Thymus (tissue), 11 donors: Measurements from ENCODE around the gene FOS. TPM values are rescaled to one million over a fixed set of nuclear protein-coding genes. Genes with fewer than 3 reads are reported as not detected.
"Not testable (repeated sequence)": the region's sequence is repeated elsewhere in the genome, so short reads cannot be mapped to it uniquely, and the experiment has no call there.

ENCODE experiments used
- DNase-seq, 9 donors: peaks; one replicate each; pipeline ENCODE4 v3.0.0-alpha.2; 2013; ENCODE audit warnings: low spot score in 9 of 9, low read depth in 6 of 9, missing footprints in 1 of 9
- H3K27ac ChIP-seq, 2 donors: one replicate each; pipeline ENCODE4 v1.5.1; 2013; ENCODE audit warnings: control low read depth in 1 of 2, low read depth in 1 of 2, low read length in 1 of 2, mild to moderate bottlenecking in 1 of 2, moderate library complexity in 1 of 2
- H3K27me3 ChIP-seq, 2 donors: one replicate each; pipeline ENCODE4 v1.5.1; 2013; ENCODE audit warnings: low read length in 1 of 2; ENCODE audit not compliant: control insufficient read depth in 2 of 2, insufficient read depth in 1 of 2
- H3K36me3 ChIP-seq, 2 donors: one replicate each; pipeline ENCODE4 v1.5.1; 2013; ENCODE audit warnings: low read length in 1 of 2, mild to moderate bottlenecking in 1 of 2, moderate library complexity in 1 of 2; ENCODE audit not compliant: control insufficient read depth in 2 of 2, insufficient read depth in 2 of 2
- H3K4me1 ChIP-seq, 2 donors: one replicate each; pipeline ENCODE4 v1.5.1; 2013; ENCODE audit warnings: low read length in 2 of 2; ENCODE audit not compliant: control insufficient read depth in 2 of 2, insufficient read depth in 2 of 2
- H3K4me3 ChIP-seq, 2 donors: one replicate each; pipeline ENCODE4 v1.5.1; 2013; ENCODE audit warnings: low read length in 2 of 2, control low read depth in 1 of 2, mild to moderate bottlenecking in 1 of 2
- H3K9me3 ChIP-seq, 2 donors: one replicate each; pipeline ENCODE4 v1.5.1; 2013; ENCODE audit warnings: low read length in 1 of 2, mild to moderate bottlenecking in 1 of 2; ENCODE audit not compliant: control insufficient read depth in 2 of 2, insufficient read depth in 1 of 2
- WGBS: extraction: QIAGEN DNeasy Blood & Tissue Kit; methylation state at CpG from one replicate; pipeline ENCODE4 v1.1.7; 2013; 5-methylcytosine and 5-hydroxymethylcytosine counted together
- polyA plus RNA-seq: library from polyadenylated mRNA; stranded (reverse); fragments of 200-250 nt; gene quantifications from one replicate; pipeline ENCODE4 v1.2.3, GENCODE V29; 2013
- total RNA-seq: library from RNA; stranded (reverse); fragments of 120-200 nt; gene quantifications from one replicate; pipeline ENCODE4 v1.2.4, GENCODE V29; 2013
- donor health status: healthy.

Gene FOS
- total and polyA plus RNA-seq, 2 donors: 143 to 253 TPM

- H3K27ac ChIP-seq, H3K9me3 ChIP-seq, H3K4me3 ChIP-seq, DNase-seq: not testable (repeated sequence)
- H3K36me3 ChIP-seq: peaks cover 11 to 16% of the 10 kb centered on the region in 2 donors
- WGBS: 96% methylated on average over 18 of the region's 18 CpGs
- peaks cover 8 to 20% of the 10 kb centered on the region in 2 donors for H3K4me1 ChIP-seq
- H3K27me3 ChIP-seq: peaks cover 7 to 47% of the 10 kb centered on the region in 2 donors
Measured at GRCh38 chr14:75282555-75283161, 4.0 kb downstream of the FOS start.

DNA sequence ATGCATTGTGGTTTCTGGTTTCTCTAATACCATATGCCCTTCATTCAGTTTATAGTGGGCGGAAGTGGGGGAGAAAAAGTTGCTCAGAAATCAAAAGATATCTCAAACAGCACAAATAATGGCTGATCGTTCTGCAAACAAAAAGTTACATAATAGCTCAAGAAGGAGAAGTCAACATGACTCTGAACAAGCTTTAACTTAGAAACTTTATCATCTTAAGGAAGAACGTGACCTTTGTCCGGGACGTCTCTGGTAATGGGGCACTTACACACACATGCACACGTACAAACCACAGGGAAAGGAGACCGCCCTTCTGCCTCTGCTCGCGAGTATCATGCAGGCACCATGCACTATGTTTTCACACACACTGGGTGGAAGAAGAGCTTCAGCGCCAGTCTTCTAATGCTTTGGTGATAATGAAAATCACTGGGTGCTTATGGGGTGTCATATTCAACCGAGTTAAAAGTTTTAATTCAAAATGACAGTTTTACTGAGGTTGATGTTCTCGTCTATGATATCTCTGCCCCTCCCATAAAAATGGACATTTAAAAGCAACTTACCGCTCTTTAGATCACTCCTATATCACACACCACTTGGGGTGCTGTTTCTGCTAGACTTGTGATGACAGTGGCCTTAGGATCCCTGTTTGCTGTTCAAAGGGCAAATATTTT lies 4.7 kb downstream of the FOS start:
- WGBS: 76% methylated on average over 13 of the region's 13 CpGs
- H3K27me3 ChIP-seq: peaks cover 6 to 47% of the 10 kb centered on the region in 2 donors
- H3K27ac ChIP-seq: no peak overlapping the region
- no peak overlapping the region for H3K4me3 ChIP-seq
- DNase-seq: no peak
- peaks cover 11 to 16% of the 10 kb centered on the region in 2 donors for H3K36me3 ChIP-seq
- H3K4me1 ChIP-seq: peaks cover 5 to 15% of the 10 kb centered on the region in 2 donors
- peaks cover 0 to 2% of the 10 kb centered on the region in 2 donors for H3K9me3 ChIP-seq

- 43% methylated on average over 5 of the region's 5 CpGs for WGBS
- no peak overlapping the region for H3K27ac ChIP-seq
- H3K27me3 ChIP-seq: peaks cover 6 to 49% of the 10 kb centered on the region in 2 donors
- H3K4me3 ChIP-seq: no peak overlapping the region
- H3K36me3 ChIP-seq: peaks cover 11 to 16% of the 10 kb centered on the region in 2 donors
- no peaks in the 10 kb centered on the region for H3K9me3 ChIP-seq
- peaks cover 5 to 11% of the 10 kb centered on the region in 2 donors for H3K4me1 ChIP-seq
- DNase-seq: no peak
Measured at GRCh38 chr14:75283833-75284563, 5.4 kb downstream of the FOS start.

GRCh38 chr14:75285331-75285730 lies 6.7 kb downstream of the FOS start:
- Histone ChIP-seq H3K27ac (no peak overlapping the region), H3K4me1 (peaks cover 0 to 1% of the 10 kb centered on the region in 2 donors), H3K36me3 (peaks cover 11% of the 10 kb centered on the region in 2 donors), H3K4me3 (no peak overlapping the region), H3K9me3 (no peaks in the 10 kb centered on the region), H3K27me3 (peaks cover 5 to 41% of the 10 kb centered on the region in 2 donors)
- no peak for DNase-seq

- H3K27ac ChIP-seq: no peak overlapping the region
- H3K9me3 ChIP-seq: no peaks in the 10 kb centered on the region
- no peak for DNase-seq
- peaks cover 2 to 3% of the 10 kb centered on the region in 2 donors for H3K36me3 ChIP-seq
- no peaks in the 10 kb centered on the region for H3K4me1 ChIP-seq
- peaks cover 7 to 39% of the 10 kb centered on the region in 2 donors for H3K27me3 ChIP-seq
- 79% methylated on average over 5 of the region's 5 CpGs for WGBS
- H3K4me3 ChIP-seq: no peak overlapping the region
Measured at GRCh38 chr14:75286313-75286712, 7.7 kb downstream of the FOS start.

- H3K36me3 ChIP-seq: no peaks in the 10 kb centered on the region
- H3K27me3 ChIP-seq: peaks cover 11 to 60% of the 10 kb centered on the region in 2 donors
- no peak overlapping the region for H3K4me3 ChIP-seq
- no peak for DNase-seq
- H3K9me3 ChIP-seq: no peaks in the 10 kb centered on the region
- peaks cover 4 to 15% of the 10 kb centered on the region in 2 donors for H3K4me1 ChIP-seq
- no peak overlapping the region for H3K27ac ChIP-seq
- 95% methylated on average over 3 of the region's 3 CpGs for WGBS
Measured at GRCh38 chr14:75289840-75290388, 11.3 kb downstream of the FOS start.

- no peak overlapping the region for H3K27ac ChIP-seq
- no peaks in the 10 kb centered on the region for H3K9me3 ChIP-seq
- WGBS: 93% methylated on average over 3 of the region's 3 CpGs
- H3K36me3 ChIP-seq: no peaks in the 10 kb centered on the region
- peaks cover 12 to 24% of the 10 kb centered on the region in 2 donors for H3K4me1 ChIP-seq
- no peak overlapping the region for H3K4me3 ChIP-seq
- H3K27me3 ChIP-seq: peaks cover 14 to 67% of the 10 kb centered on the region in 2 donors
- DNase-seq: no peak
Measured at GRCh38 chr14:75290851-75291250, 12.2 kb downstream of the FOS start.

DNA sequence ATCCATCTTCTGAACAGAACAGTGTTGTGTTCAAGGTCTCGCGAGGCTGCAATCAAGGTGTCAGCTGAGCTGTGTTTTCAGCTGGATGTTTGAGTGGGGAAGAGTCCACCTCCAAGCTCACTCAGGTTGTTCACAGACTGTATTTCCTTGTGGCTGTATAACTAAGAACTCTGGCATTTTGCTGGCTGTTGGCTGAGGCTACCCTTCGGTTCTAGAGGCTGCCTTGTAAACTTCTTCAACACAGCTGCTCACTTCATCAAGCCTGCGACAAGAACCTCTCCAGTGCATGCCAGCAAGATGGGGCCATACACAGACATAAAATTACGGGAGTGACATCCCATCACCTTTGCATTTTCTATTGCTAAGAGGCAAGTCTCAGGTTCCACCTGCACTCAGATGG lies 12.7 kb downstream of the FOS start:
- H3K36me3 ChIP-seq: no peaks in the 10 kb centered on the region
- H3K27ac ChIP-seq: no peak overlapping the region
- H3K4me3 ChIP-seq: no peak overlapping the region
- no peak for DNase-seq
- no peaks in the 10 kb centered on the region for H3K9me3 ChIP-seq
- WGBS: 95% methylated on average over 5 of the region's 5 CpGs
- H3K4me1 ChIP-seq: peaks cover 14 to 29% of the 10 kb centered on the region in 2 donors
- peaks cover 14 to 69% of the 10 kb centered on the region in 2 donors for H3K27me3 ChIP-seq
